GM12872 (cell line): ENCODE results near the gene RASGEF1C.

Source experiments
- CTCF ChIP-seq: IDR thresholded peaks from 3 replicates; pipeline ENCODE4 v1.5.1; 2011; ENCODE audit warnings: low read depth, mild to moderate bottlenecking, low read length, moderate library complexity; ENCODE audit not compliant: insufficient read depth

The RASGEF1C gene

GRCh38 chr5:180141068-180141660 is 67.8 kb downstream of the RASGEF1C start:
- TF ChIP-seq CTCF = no peak

GRCh38 chr5:180140571-180140970 is 68.4 kb downstream of the RASGEF1C start:
- no peak for TF ChIP-seq CTCF

- no peak for TF ChIP-seq CTCF
These were observed 68.9 kb downstream of the RASGEF1C start for GRCh38 chr5:180140079-180140554.

GRCh38 chr5:180139731-180140055 is 69.3 kb downstream of the RASGEF1C start:
- no peak for TF ChIP-seq CTCF

GRCh38 chr5:180138976-180139730 is 69.9 kb downstream of the RASGEF1C start:
- TF ChIP-seq CTCF = no peak

- no peak for TF ChIP-seq CTCF
These were observed 70.6 kb downstream of the RASGEF1C start for GRCh38 chr5:180138214-180138975.
